ENCODE data around the gene LTBP3.
"Not testable (repeated sequence)": the region's sequence is repeated elsewhere in the genome, so short reads cannot be mapped to it uniquely, and the experiment has no call there.

The LTBP3 gene

DNA sequence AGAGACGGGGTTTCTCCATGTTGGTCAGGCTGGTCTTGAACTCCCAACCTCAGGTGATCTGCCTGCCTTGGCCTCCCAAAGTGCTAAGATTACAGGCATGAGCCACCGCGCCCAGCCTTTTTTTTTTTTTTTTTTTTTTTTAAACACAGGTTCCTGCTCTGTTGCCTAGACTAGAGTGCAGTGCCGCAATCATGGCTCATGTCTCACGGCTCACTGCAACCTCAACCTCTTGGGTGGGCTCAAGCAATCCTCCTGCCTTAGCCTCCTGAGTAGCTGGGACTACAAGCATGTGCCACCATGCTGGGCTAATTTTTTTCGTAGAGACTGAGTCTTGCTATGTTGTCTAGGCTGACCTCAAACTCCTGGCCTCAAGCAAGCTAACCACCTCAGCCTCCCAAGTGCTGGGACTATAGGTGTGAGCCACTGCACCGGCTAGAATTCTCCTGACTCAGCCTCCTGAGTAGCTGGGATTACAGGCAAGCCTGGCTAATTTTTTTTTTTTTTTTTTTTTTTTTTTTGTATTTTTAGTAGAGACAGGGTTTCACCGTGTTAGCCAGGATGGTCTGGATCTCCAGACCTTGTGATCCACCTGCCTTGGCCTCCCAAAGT is 39.1 kb downstream of the LTBP3 start:
- in situ Hi-C loops (cut with HindIII; ENCODE audit: low sequenced_read_pairs), result not testable (repeated sequence)

DNA sequence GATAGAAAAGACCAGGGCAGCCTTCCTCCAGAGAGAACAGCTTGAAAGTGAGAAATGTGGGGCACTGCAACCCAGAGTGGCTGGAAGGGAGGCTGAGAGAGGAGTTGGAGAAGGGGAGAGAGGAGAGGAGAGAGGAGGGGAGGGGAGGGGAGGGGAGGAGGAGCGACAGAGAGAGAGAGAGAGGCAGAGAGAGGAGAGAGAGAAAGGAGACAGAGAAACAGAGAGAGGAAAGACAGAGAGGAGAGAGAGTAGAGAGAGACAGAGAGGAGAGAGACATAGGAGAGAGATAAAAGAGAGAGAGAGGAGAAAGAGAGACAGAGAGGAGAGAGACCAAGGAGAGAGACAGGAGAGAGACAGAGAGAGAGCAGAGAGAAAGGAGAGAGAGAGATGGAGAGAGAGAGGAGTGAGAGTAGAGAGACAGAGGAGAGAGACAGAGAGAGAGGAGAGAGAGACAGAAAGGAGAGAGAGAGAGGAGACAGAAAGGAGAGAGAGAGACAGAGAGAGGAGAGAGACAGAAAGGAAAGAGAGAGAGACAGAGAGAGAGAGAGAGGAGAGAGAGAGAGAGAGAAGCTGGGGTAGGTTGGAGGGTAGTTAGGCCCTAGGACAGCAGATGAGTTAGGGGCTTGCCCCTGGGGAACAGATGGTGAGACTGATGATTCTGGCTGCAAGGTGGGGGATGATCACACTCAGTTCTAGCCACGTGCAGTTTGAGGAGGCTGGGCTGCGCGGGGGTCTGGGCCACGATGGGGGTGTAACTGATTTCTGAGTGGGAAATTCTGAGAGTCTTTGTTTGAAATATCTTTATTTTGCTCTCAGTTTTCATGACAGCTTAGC is 41.8 kb downstream of the LTBP3 start:
- in situ Hi-C loops (cut with HindIII; ENCODE audit: low sequenced_read_pairs), result no loop called here

DNA sequence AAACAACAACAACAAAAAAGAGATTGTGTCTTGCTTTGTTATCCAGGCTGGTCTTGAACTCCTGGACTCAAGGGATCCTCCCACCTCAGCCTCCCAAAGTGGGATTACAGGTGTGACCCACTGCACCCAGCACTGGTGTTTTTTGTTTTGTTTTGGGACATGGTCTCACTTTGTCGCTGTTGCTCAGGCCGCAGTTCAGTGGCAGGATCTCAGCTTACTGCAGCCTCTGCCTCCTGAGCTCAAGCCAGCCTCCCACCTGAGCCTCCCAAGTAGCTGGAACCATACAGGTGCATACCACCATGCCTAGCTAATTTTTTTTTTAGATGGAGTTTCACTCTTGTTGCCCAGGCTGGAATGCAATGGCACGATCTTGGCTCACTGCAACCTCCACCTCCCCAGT is 45.8 kb downstream of the LTBP3 start:
- in situ Hi-C loops (cut with HindIII; ENCODE audit: low sequenced_read_pairs), result not testable (repeated sequence)

DNA sequence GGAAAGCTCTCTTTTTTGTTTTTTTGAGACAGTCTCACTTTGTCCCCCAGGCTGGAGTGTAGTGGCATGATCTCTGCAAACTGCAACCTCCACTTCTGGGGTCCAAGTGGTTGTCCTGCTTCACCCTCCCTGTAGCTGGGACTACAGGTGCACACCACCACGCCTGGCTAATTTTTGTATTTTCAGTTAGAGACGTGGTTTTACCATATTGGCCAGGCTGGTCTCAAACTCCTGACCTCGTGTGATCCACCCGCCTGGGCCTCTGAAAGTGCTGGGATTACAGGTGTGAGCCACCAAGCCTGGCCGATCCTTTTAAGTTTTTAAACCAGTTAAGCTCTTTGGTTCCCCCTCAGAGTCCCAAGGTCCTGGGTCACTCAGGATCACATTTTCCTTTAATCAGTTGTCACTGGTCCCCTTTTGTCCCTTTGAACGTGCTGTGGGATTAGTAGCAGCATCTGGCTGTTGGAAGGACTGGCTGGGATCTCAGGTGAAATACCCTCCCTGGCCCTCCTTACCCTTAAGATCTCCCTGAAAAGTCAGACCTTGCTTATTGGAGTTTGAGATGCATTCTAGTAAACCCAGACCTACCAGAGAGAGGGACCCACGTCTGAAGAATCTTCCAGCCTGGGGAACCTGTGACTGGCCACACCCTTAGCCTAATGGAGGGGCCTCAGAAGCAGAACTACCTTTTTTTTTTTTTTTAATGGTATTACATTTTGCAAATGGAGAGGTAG is 51.2 kb downstream of the LTBP3 start:
- in situ Hi-C loops (cut with HindIII; ENCODE audit: low sequenced_read_pairs), result no loop called here

DNA sequence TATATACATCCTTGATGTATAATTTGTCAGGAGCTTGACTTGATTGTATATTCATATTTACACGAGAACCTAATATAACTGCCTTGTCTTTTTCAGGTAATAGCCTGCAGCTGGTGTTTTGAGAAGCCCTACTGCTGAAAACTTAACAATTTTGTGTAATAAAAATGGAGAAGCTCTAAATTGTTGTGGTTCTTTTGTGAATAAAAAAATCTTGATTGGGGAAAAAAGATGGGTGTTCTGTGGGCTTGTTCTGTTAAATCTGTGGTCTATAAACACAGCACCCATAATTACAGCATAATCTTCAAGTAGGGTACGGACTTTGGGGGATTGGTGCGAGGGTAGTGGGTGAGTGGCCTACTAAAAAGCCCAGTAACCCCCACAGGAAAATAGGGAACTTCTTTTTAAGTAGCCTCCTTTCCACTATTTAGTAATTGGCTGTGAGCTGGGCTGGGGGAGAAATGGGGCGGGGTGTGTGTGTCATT is 51.8 kb downstream of the LTBP3 start:
- in situ Hi-C loops (cut with HindIII; ENCODE audit: low sequenced_read_pairs), result no loop called here

DNA sequence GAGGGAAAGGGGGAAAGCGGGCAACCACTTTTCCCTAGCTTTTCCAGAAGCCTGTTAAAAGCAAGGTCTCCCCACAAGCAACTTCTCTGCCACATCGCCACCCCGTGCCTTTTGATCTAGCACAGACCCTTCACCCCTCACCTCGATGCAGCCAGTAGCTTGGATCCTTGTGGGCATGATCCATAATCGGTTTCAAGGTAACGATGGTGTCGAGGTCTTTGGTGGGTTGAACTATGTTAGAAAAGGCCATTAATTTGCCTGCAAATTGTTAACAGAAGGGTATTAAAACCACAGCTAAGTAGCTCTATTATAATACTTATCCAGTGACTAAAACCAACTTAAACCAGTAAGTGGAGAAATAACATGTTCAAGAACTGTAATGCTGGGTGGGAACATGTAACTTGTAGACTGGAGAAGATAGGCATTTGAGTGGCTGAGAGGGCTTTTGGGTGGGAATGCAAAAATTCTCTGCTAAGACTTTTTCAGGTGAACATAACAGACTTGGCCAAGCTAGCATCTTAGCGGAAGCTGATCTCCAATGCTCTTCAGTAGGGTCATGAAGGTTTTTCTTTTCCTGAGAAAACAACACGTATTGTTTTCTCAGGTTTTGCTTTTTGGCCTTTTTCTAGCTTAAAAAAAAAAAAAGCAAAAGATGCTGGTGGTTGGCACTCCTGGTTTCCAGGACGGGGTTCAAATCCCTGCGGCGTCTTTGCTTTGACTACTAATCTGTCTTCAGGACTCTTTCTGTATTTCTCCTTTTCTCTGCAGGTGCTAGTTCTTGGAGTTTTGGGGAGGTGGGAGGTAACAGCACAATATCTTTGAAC is 52.5 kb downstream of the LTBP3 start:
- in situ Hi-C loops (cut with HindIII; ENCODE audit: low sequenced_read_pairs), result no loop called here

DNA sequence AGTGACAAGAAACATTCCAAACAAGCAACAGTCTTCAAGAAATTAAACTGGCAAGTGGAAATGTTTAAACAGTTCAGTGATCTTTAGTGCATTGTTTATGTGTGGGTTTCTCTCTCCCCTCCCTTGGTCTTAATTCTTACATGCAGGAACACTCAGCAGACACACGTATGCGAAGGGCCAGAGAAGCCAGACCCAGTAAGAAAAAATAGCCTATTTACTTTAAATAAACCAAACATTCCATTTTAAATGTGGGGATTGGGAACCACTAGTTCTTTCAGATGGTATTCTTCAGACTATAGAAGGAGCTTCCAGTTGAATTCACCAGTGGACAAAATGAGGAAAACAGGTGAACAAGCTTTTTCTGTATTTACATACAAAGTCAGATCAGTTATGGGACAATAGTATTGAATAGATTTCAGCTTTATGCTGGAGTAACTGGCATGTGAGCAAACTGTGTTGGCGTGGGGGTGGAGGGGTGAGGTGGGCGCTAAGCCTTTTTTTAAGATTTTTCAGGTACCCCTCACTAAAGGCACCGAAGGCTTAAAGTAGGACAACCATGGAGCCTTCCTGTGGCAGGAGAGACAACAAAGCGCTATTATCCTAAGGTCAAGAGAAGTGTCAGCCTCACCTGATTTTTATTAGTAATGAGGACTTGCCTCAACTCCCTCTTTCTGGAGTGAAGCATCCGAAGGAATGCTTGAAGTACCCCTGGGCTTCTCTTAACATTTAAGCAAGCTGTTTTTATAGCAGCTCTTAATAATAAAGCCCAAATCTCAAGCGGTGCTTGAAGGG is 53.3 kb downstream of the LTBP3 start:
- in situ Hi-C loops (cut with HindIII; ENCODE audit: low sequenced_read_pairs), result no loop called here

DNA sequence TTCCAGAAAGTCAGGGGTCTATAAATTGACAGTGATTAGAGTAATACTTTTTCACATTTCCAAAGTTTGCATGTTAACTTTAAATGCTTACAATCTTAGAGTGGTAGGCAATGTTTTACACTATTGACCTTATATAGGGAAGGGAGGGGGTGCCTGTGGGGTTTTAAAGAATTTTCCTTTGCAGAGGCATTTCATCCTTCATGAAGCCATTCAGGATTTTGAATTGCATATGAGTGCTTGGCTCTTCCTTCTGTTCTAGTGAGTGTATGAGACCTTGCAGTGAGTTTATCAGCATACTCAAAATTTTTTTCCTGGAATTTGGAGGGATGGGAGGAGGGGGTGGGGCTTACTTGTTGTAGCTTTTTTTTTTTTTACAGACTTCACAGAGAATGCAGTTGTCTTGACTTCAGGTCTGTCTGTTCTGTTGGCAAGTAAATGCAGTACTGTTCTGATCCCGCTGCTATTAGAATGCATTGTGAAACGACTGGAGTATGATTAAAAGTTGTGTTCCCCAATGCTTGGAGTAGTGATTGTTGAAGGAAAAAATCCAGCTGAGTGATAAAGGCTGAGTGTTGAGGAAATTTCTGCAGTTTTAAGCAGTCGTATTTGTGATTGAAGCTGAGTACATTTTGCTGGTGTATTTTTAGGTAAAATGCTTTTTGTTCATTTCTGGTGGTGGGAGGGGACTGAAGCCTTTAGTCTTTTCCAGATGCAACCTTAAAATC is 54.0 kb downstream of the LTBP3 start:
- in situ Hi-C loops (cut with HindIII; ENCODE audit: low sequenced_read_pairs), result no loop called here

DNA sequence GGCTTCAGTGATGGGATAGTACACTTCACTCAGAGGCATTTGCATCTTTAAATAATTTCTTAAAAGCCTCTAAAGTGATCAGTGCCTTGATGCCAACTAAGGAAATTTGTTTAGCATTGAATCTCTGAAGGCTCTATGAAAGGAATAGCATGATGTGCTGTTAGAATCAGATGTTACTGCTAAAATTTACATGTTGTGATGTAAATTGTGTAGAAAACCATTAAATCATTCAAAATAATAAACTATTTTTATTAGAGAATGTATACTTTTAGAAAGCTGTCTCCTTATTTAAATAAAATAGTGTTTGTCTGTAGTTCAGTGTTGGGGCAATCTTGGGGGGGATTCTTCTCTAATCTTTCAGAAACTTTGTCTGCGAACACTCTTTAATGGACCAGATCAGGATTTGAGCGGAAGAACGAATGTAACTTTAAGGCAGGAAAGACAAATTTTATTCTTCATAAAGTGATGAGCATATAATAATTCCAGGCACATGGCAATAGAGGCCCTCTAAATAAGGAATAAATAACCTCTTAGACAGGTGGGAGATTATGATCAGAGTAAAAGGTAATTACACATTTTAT is 54.7 kb downstream of the LTBP3 start:
- in situ Hi-C loops (cut with HindIII; ENCODE audit: low sequenced_read_pairs), result no loop called here

DNA sequence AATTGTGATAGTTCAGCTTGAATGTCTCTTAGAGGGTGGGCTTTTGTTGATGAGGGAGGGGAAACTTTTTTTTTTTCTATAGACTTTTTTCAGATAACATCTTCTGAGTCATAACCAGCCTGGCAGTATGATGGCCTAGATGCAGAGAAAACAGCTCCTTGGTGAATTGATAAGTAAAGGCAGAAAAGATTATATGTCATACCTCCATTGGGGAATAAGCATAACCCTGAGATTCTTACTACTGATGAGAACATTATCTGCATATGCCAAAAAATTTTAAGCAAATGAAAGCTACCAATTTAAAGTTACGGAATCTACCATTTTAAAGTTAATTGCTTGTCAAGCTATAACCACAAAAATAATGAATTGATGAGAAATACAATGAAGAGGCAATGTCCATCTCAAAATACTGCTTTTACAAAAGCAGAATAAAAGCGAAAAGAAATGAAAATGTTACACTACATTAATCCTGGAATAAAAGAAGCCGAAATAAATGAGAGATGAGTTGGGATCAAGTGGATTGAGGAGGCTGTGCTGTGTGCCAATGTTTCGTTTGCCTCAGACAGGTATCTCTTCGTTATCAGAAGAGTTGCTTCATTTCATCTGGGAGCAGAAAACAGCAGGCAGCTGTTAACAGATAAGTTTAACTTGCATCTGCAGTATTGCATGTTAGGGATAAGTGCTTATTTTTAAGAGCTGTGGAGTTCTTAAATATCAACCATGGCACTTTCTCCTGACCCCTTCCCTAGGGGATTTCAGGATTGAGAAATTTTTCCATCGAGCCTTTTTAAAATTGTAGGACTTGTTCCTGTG is 55.4 kb downstream of the LTBP3 start:
- in situ Hi-C loops (cut with HindIII; ENCODE audit: low sequenced_read_pairs), result no loop called here

DNA sequence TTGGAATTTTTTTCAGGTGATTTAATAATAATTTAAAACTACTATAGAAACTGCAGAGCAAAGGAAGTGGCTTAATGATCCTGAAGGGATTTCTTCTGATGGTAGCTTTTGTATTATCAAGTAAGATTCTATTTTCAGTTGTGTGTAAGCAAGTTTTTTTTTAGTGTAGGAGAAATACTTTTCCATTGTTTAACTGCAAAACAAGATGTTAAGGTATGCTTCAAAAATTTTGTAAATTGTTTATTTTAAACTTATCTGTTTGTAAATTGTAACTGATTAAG is 55.9 kb downstream of the LTBP3 start:
- in situ Hi-C loops (cut with HindIII; ENCODE audit: low sequenced_read_pairs), result no loop called here

DNA sequence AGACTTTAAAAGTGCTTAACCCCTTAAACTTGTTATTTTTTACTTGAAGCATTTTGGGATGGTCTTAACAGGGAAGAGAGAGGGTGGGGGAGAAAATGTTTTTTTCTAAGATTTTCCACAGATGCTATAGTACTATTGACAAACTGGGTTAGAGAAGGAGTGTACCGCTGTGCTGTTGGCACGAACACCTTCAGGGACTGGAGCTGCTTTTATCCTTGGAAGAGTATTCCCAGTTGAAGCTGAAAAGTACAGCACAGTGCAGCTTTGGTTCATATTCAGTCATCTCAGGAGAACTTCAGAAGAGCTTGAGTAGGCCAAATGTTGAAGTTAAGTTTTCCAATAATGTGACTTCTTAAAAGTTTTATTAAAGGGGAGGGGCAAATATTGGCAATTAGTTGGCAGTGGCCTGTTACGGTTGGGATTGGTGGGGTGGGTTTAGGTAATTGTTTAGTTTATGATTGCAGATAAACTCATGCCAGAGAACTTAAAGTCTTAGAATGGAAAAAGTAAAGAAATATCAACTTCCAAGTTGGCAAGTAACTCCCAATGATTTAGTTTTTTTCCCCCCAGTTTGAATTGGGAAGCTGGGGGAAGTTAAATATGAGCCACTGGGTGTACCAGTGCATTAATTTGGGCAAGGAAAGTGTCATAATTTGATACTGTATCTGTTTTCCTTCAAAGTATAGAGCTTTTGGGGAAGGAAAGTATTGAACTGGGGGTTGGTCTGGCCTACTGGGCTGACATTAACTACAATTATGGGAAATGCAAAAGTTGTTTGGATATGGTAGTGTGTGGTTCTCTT is 56.5 kb downstream of the LTBP3 start:
- in situ Hi-C loops (cut with HindIII; ENCODE audit: low sequenced_read_pairs), result no loop called here

DNA sequence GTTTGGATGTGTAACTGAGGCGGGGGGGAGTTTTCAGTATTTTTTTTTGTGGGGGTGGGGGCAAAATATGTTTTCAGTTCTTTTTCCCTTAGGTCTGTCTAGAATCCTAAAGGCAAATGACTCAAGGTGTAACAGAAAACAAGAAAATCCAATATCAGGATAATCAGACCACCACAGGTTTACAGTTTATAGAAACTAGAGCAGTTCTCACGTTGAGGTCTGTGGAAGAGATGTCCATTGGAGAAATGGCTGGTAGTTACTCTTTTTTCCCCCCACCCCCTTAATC is 57.0 kb downstream of the LTBP3 start:
- in situ Hi-C loops (cut with HindIII; ENCODE audit: low sequenced_read_pairs), result no loop called here

DNA sequence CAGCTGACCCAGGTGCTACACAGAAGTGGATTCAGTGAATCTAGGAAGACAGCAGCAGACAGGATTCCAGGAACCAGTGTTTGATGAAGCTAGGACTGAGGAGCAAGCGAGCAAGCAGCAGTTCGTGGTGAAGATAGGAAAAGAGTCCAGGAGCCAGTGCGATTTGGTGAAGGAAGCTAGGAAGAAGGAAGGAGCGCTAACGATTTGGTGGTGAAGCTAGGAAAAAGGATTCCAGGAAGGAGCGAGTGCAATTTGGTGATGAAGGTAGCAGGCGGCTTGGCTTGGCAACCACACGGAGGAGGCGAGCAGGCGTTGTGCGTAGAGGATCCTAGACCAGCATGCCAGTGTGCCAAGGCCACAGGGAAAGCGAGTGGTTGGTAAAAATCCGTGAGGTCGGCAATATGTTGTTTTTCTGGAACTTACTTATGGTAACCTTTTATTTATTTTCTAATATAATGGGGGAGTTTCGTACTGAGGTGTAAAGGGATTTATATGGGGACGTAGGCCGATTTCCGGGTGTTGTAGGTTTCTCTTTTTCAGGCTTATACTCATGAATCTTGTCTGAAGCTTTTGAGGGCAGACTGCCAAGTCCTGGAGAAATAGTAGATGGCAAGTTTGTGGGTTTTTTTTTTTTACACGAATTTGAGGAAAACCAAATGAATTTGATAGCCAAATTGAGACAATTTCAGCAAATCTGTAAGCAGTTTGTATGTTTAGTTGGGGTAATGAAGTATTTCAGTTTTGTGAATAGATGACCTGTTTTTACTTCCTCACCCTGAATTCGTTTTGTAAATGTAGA is 57.6 kb downstream of the LTBP3 start:
- in situ Hi-C loops (cut with HindIII; ENCODE audit: low sequenced_read_pairs), result no loop called here

DNA sequence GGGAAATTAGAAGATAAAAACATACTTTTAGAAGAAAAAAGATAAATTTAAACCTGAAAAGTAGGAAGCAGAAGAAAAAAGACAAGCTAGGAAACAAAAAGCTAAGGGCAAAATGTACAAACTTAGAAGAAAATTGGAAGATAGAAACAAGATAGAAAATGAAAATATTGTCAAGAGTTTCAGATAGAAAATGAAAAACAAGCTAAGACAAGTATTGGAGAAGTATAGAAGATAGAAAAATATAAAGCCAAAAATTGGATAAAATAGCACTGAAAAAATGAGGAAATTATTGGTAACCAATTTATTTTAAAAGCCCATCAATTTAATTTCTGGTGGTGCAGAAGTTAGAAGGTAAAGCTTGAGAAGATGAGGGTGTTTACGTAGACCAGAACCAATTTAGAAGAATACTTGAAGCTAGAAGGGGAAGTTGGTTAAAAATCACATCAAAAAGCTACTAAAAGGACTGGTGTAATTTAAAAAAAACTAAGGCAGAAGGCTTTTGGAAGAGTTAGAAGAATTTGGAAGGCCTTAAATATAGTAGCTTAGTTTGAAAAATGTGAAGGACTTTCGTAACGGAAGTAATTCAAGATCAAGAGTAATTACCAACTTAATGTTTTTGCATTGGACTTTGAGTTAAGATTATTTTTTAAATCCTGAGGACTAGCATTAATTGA is 58.3 kb downstream of the LTBP3 start:
- in situ Hi-C loops (cut with HindIII; ENCODE audit: low sequenced_read_pairs), result loop anchor here (5.0 kb wide), 2 partner anchors 78 to 148 kb away; partner anchors contain the start of genes NEAT1 and TIGD3

DNA sequence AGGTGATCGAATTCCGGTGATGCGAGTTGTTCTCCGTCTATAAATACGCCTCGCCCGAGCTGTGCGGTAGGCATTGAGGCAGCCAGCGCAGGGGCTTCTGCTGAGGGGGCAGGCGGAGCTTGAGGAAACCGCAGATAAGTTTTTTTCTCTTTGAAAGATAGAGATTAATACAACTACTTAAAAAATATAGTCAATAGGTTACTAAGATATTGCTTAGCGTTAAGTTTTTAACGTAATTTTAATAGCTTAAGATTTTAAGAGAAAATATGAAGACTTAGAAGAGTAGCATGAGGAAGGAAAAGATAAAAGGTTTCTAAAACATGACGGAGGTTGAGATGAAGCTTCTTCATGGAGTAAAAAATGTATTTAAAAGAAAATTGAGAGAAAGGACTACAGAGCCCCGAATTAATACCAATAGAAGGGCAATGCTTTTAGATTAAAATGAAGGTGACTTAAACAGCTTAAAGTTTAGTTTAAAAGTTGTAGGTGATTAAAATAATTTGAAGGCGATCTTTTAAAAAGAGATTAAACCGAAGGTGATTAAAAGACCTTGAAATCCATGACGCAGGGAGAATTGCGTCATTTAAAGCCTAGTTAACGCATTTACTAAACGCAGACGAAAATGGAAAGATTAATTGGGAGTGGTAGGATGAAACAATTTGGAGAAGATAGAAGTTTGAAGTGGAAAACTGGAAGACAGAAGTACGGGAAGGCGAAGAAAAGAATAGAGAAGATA is 59.0 kb downstream of the LTBP3 start, which contains the start of gene MALAT1:
Gene MALAT1 (plus strand): TSS at position 69 of the 736 bp plus-strand sequence.
- in situ Hi-C loops (cut with HindIII; ENCODE audit: low sequenced_read_pairs), result loop anchor here (5.0 kb wide), 2 partner anchors 77 to 147 kb away; partner anchors contain the start of genes NEAT1 and TIGD3

Measured in endothelial cell of hepatic sinusoid (primary cell).